AG04449 (cell line): Measurements from ENCODE around the gene NPTN.

Source experiments
- CTCF ChIA-PET: fragments of 350-600 bp; formaldehyde crosslinking; extraction: SDS; loops from one replicate; lab custom pipeline; 2021; ENCODE audit warnings: antibody characterized with exemption; lab: Yijun Ruan, JAX
- POLR2A ChIA-PET: fragments of 400-600, 350-600 bp; formaldehyde crosslinking; extraction: SDS; loops from one replicate; lab custom pipeline; 2020; ENCODE audit warnings: antibody characterized with exemption, inconsistent platforms; lab: Yijun Ruan, JAX
- DNase-seq: peaks from one replicate; pipeline ENCODE4 v3.0.0-alpha.2; 2010; ENCODE audit warnings: low read depth, low spot score
- H3K4me3 ChIP-seq: 2 replicates; pipeline ENCODE4 v1.5.1; 2011; ENCODE audit warnings: low read depth, mild to moderate bottlenecking, control low read depth, low read length
- CTCF ChIP-seq: IDR thresholded peaks from one replicate; pipeline ENCODE4 v1.5.1; 2011; ENCODE audit warnings: mild to moderate bottlenecking, moderate library complexity, low read length, control low read depth, inconsistent platforms; ENCODE audit not compliant: insufficient read depth; ENCODE audit errors: missing control alignments

NPTN gene

DNA sequence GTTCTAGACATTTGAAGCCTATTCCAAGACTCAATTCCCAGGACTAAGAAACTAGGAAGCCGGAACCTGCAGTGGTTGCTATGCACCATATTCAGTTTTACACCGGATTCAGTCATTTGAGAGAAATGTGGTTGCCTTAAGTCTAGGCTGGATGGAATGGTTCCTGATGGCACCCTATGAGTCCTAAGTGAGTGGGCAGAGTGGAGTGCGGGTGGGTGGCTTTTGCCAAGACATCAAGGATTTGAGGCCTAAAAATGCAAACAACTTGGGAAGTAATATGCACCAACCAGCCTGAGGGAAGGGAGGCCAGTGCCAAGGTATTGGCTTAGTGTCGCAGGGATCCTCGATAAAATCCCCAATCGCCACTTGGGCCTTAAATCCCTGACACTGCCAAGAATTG lies 46.8 kb upstream of the NPTN start:
- no peak for TF ChIP-seq CTCF
- no peak for DNase-seq
- no peak overlapping the region for H3K4me3 ChIP-seq
- ChIA-PET POLR2A (no interaction called here), CTCF (interaction anchor here (0.9 to 15.1 kb wide), 5 partner anchors 8 to 44 kb away, joined by 3 to 378 read pairs (median 29); partner anchors contain the start of gene NPTN)

DNA sequence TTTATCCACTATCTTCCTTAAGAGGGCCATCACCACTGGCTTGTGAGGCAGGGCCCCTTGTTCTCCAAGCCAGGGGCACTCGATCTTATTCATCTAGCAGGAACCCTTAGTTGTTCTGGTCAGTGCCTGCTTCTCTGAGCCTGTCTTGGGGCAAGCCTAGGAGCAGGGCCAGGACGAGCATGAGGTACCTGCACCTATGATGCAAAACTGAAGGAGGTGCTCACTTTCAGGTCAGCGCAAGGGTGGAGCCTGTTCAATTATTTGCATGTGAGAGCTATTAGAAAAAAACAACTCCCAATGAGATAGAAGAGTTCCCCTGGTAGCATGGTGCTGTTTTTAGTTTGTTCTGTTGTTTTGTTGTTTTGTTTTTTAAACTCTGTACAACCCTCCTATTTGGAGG lies 46.0 kb upstream of the NPTN start:
- DNase-seq = no peak
- H3K4me3 ChIP-seq = no peak overlapping the region
- no peak for TF ChIP-seq CTCF
- CTCF ChIA-PET = interaction anchor here (0.9 to 15.1 kb wide), 7 partner anchors 9 to 43 kb away, joined by 3 to 378 read pairs (median 7); partner anchors contain the start of gene NPTN
- POLR2A ChIA-PET = no interaction called here

GRCh38 chr15:73678498-73678897 lies 45.3 kb upstream of the NPTN start:
- no peak overlapping the region for H3K4me3 ChIP-seq
- no peak for TF ChIP-seq CTCF
- no peak for DNase-seq
- ChIA-PET CTCF (interaction anchor here (0.8 to 15.1 kb wide), 11 partner anchors 9 to 119 kb away, joined by 3 to 378 read pairs (median 11); partner anchors contain the start of gene NPTN), POLR2A (no interaction called here)

DNA sequence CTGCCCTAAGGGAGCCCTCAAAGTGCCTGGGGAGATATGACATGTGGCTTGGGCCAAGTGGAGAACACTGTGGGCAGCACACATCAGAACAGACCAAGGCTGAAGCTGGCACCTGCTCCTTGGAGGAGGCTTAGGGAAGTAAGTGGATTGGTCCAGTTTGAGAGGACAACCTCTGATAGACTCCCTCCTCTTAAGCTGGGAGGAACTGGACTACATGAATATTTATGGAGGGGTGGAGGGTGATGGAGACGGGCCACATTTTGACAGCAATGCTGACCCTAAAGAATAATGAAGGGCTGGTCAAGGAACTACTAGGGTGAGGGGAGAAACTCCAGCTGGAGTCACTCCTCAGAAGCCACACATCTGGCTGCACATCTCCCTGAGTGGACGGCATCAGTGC lies 44.5 kb upstream of the NPTN start:
- no peak for DNase-seq
- ChIA-PET CTCF (interaction anchor here (0.6 to 15.1 kb wide), 28 partner anchors 9 to 436 kb away, joined by 3 to 378 read pairs (median 4); partner anchors contain the start of gene NPTN), POLR2A (no interaction called here)
- no peak overlapping the region for H3K4me3 ChIP-seq
- no peak for TF ChIP-seq CTCF

- peak; percentile 81 for TF ChIP-seq CTCF
- DNase-seq = no peak
- CTCF ChIA-PET = interaction anchor here (0.6 to 15.1 kb wide), 29 partner anchors 10 to 436 kb away, joined by 3 to 378 read pairs (median 4); partner anchors contain the start of gene NPTN
- POLR2A ChIA-PET = no interaction called here
- no peak overlapping the region for H3K4me3 ChIP-seq
These were observed 44.0 kb upstream of the NPTN start for GRCh38 chr15:73677146-73677607.

DNA sequence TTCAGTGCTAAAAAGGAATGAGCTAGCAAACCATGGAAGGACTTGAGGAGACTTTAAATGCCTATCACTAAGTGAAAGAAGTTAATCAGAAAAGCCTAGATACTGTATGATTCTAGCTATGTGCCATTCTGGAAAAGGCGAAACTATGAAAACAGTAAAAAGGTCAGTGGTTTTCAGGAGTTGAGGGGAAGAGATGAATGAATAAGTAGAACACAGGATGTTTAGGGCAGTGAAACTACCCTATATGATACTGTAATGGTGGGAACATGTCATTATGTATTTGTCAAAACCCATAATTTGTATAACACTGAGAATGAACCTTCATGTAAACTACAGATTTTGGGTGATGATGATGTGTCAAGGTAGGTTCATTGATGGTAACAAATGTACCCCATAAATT lies 41.4 kb upstream of the NPTN start:
- no peak overlapping the region for H3K4me3 ChIP-seq
- no peak for DNase-seq
- ChIA-PET CTCF (interaction anchor here (0.7 to 3.7 kb wide), 3 partner anchors 8 to 31 kb away, joined by 3 to 32 read pairs (median 15); no protein-coding TSS in a partner anchor), POLR2A (no interaction called here)
- TF ChIP-seq CTCF = no peak
